Prostate gland (tissue), 2 donors: ENCODE results near the gene SEMA6A. TPM values are rescaled to one million over a fixed set of nuclear protein-coding genes. Genes with fewer than 3 reads are reported as not detected.

Experiments
- DNase-seq: peaks from one replicate; pipeline ENCODE4 v3.0.0-alpha.2; 2019; ENCODE audit warnings: low spot score
- H3K27ac ChIP-seq, 2 donors: fragments of 200-600 bp; sonication (generic); 2 replicates each; pipeline ENCODE4 v1.5.1; 2017 to 2019
- H3K27me3 ChIP-seq: fragments of 200-600 bp; sonication (generic); replicated peaks from 2 replicates; pipeline ENCODE4 v1.5.1; 2019; ENCODE audit not compliant: insufficient read depth
- H3K36me3 ChIP-seq, 2 donors: fragments of 200-600 bp; sonication (generic); 1 replicate in 1 of 2; 2 replicates in 1 of 2; pipeline versions ENCODE4 v1.5.1 to v1.8.1; 2017 to 2019
- H3K4me1 ChIP-seq: fragments of 200-600 bp; sonication (generic); replicated peaks from 2 replicates; pipeline ENCODE4 v1.5.1; 2019
- H3K4me3 ChIP-seq, 2 donors: fragments of 200-600 bp; sonication (generic); 2 replicates each; pipeline ENCODE4 v1.5.1; 2017 to 2019
- H3K9me3 ChIP-seq: fragments of 200-600 bp; sonication (generic); 2 replicates; pipeline ENCODE4 v1.5.1; 2017
- POLR2A ChIP-seq: fragments of 450-650 bp; IDR thresholded peaks from one replicate; pipeline ENCODE4 v1.6.1; 2016; ENCODE audit warnings: antibody characterized with exemption, mild to moderate bottlenecking
- POLR2AphosphoS5 ChIP-seq: sonication (generic); formaldehyde crosslinking; IDR thresholded peaks from one replicate; pipeline ENCODE4 v1.6.1; 2017; ENCODE audit warnings: antibody characterized with exemption
- WGBS: methylation state at CpG from one replicate; pipeline ENCODE4 v1.1.5; 2018; 5-methylcytosine and 5-hydroxymethylcytosine counted together
- intact Hi-C: fragments of 100-400 bp; cut with DNase I; formaldehyde crosslinking; loops from one replicate; pipeline ENCODE4 v1.14.2; 2022
- total RNA-seq, 2 donors: library from RNA; depleted of rRNA; stranded (reverse); fragments of >200 nt; gene quantifications; one replicate each; pipeline ENCODE4 v1.1.0, GENCODE V29; 2016
- TF ChIP-seq, protein P1 (sequence below), 4 experiments: fragments of 200-600 bp in 2 of 4; fragments of 450-650 bp in 2 of 4; sonication (generic) in 2 of 4; IDR thresholded peaks; 1 replicate in 3 of 4; 2 replicates in 1 of 4; pipeline ENCODE4 v1.5.1; 2016 to 2019; ENCODE audit warnings: antibody characterized with exemption in 4 of 4, mild to moderate bottlenecking in 2 of 4, moderate library complexity in 2 of 4

SEMA6A gene
- total RNA-seq, 2 donors from 2014 or later, result 12.8 to 57.1 TPM

DNA sequence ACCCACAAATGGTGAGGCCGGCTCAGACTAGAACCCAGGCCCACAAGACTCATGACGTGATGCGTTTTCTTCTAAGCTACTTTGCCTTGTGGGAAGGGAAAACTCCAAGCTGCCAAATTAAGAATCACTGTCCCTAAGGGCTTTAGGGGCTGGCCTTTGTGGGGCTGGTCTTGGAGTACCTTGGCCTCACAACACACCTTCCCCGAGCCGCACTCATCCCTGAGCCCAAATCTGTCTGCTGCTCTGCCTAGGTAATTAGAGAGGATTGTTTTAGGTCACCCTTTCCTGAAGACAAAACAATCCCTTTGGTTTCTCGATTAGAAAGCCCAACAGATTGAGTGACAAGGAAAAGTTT, 137.3 kb downstream of the SEMA6A start:
- 89% methylated on average over 6 of the region's 6 CpGs for WGBS
- intact Hi-C loops, result no loop called here
- TF ChIP-seq POLR2A (no peak), POLR2AphosphoS5 (no peak)
- TF ChIP-seq, protein P1, sequence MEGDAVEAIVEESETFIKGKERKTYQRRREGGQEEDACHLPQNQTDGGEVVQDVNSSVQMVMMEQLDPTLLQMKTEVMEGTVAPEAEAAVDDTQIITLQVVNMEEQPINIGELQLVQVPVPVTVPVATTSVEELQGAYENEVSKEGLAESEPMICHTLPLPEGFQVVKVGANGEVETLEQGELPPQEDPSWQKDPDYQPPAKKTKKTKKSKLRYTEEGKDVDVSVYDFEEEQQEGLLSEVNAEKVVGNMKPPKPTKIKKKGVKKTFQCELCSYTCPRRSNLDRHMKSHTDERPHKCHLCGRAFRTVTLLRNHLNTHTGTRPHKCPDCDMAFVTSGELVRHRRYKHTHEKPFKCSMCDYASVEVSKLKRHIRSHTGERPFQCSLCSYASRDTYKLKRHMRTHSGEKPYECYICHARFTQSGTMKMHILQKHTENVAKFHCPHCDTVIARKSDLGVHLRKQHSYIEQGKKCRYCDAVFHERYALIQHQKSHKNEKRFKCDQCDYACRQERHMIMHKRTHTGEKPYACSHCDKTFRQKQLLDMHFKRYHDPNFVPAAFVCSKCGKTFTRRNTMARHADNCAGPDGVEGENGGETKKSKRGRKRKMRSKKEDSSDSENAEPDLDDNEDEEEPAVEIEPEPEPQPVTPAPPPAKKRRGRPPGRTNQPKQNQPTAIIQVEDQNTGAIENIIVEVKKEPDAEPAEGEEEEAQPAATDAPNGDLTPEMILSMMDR (IDR thresholded peaks at IDR 0.05), result no peak

DNA sequence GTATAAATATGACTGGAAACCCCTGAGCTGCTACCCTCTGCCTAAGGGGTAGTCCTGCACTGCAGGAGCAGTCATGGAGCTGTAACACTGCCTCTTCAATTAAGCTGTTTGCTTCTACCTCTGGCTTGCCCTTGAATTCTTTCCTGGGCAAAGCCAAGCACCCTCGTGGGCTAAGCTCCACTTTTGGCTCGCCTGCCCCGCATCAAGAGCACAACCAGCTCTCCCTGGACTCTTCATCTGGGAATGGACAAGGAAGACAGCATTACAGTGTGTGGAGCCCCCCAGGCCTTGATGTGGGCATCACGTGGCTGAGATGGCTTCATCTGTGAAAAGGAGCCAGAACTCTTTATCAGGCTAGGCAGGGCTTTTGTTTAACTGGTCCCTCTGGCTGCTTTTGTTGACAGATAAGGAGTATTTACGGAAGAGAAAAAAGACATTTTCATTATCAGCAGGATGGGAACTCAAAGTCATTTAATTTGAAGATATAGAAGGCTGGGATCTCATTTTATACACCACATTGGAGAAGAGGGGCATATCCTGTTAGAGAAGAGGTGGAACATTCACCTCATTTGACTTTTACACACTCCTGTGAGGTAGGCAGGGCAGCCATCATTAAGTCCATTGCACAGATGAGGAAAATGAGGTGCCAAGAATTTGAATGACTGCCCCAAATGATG, 137.8 kb downstream of the SEMA6A start:
- Histone ChIP-seq H3K4me1 (no peaks in the 10 kb centered on the region), H3K27me3 (no peaks in the 10 kb centered on the region), H3K27ac (no peak overlapping the region), H3K9me3 (no peaks in the 10 kb centered on the region), H3K36me3 (no peaks in the 10 kb centered on the region), H3K4me3 (no peak overlapping the region)
- DNase-seq, result no peak
- WGBS, result 85% methylated on average over 5 of the region's 5 CpGs
- TF ChIP-seq POLR2A, result no peak
- TF ChIP-seq, protein P1 (IDR thresholded peaks at IDR 0.05), result no peak
- no peak for TF ChIP-seq POLR2AphosphoS5
- intact Hi-C loops, result no loop called here

More for the DNA sequence above, 137.3 kb downstream of the SEMA6A start:
- H3K4me1 ChIP-seq, result no peaks in the 10 kb centered on the region
- no peaks in the 10 kb centered on the region for H3K27me3 ChIP-seq
- no peak overlapping the region for H3K27ac ChIP-seq
- no peak for DNase-seq
- no peaks in the 10 kb centered on the region for H3K9me3 ChIP-seq
- no peaks in the 10 kb centered on the region for H3K36me3 ChIP-seq
- no peak overlapping the region for H3K4me3 ChIP-seq

DNA sequence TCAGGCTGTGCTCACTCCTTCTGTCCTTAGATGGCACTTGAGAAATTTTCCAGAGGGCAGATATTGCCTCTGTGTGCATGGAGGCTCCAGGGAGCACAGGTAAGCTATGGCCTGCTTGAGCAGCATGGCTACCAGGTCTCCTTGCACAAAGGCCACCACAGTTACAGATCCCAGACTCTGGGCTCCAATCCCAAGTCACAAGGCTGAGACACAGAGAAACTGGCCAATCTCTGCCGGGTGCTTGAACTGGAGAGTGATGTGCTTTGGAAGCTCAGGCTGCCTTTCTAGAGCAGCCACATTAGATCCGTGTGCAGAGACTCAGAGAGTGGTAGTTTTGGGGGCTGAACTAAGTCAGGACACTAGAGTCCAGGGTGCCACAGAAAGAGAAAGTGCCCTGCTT, 145.7 kb downstream of the SEMA6A start:
- intact Hi-C loops, result no loop called here
- TF ChIP-seq, protein P1 (IDR thresholded peaks at IDR 0.05), result no peak
- TF ChIP-seq POLR2AphosphoS5, result no peak
- TF ChIP-seq POLR2A, result no peak
- Histone ChIP-seq H3K27ac (no peak overlapping the region), H3K4me1 (peaks cover 4% of the 10 kb centered on the region), H3K36me3 (no peaks in the 10 kb centered on the region), H3K4me3 (no peak overlapping the region), H3K9me3 (no peaks in the 10 kb centered on the region), H3K27me3 (no peaks in the 10 kb centered on the region)
- 78% methylated on average over 2 of the region's 2 CpGs for WGBS
- DNase-seq, result no peak

DNA sequence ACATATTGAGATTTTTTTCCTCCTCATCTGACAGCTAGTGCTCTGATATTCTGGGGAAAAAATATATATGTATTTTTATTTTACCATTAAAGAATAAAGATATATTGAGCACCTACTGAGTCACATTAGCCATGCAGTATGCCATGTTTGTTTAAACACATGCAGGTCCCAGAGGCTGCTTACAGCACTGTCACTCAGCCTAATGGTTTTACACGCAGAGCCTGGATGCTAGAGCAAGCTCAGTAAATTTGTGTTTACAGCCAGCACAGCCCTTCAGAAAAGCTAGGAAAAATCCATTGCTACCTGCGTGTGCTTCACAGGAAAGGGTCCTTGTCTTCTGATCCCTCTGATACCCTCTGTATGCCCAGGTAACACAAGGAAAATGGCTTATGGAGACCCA, 146.2 kb downstream of the SEMA6A start:
- WGBS, result 86% methylated on average over 2 of the region's 2 CpGs
- intact Hi-C loops, result no loop called here
- no peaks in the 10 kb centered on the region for H3K9me3 ChIP-seq

More for the DNA sequence above, 146.2 kb downstream of the SEMA6A start:
- TF ChIP-seq, protein P1 (IDR thresholded peaks at IDR 0.05), result no peak
- TF ChIP-seq POLR2AphosphoS5 (no peak), POLR2A (no peak)
- no peaks in the 10 kb centered on the region for H3K27me3 ChIP-seq
- H3K4me3 ChIP-seq, result no peak overlapping the region
- H3K36me3 ChIP-seq, result no peaks in the 10 kb centered on the region
- peaks cover 4% of the 10 kb centered on the region for H3K4me1 ChIP-seq
- no peak for DNase-seq
- no peak overlapping the region for H3K27ac ChIP-seq
